COLO668 (cell line): ENCODE data around the gene HSP90B1.
A peak's percentile ranks its signal among the peaks of the same experiment; 100 is the strongest.

Source experiments
- DNase-seq: peaks from one replicate; lab custom pipeline; 2025; ENCODE audit not compliant: unreplicated experiment; lab: John Stamatoyannopoulos, UW

The HSP90B1 gene

DNA sequence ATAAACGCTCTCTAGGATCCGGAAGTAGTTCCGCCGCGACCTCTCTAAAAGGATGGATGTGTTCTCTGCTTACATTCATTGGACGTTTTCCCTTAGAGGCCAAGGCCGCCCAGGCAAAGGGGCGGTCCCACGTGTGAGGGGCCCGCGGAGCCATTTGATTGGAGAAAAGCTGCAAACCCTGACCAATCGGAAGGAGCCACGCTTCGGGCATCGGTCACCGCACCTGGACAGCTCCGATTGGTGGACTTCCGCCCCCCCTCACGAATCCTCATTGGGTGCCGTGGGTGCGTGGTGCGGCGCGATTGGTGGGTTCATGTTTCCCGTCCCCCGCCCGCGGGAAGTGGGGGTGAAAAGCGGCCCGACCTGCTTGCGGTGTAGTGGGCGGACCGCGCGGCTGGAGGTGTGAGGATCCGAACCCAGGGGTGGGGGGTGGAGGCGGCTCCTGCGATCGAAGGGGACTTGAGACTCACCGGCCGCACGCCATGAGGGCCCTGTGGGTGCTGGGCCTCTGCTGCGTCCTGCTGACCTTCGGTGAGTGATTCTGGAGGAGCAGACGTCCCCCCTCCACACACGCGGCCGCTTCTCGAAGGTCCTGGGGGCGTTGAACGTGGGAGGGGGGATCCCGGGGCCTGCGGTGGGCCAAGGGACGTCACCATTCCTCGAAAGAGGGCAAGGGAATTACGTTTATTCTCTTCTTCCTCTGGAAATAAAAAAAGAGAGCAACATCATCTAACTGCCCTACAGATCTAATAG is at the start of gene HSP90B1:
Gene HSP90B1, plus strand, starts transcription at position 377 of the 753 bp plus-strand sequence. Its CDS starts 106 bp downstream, at position 483.
- DNase-seq = peak; percentile 100

DNA sequence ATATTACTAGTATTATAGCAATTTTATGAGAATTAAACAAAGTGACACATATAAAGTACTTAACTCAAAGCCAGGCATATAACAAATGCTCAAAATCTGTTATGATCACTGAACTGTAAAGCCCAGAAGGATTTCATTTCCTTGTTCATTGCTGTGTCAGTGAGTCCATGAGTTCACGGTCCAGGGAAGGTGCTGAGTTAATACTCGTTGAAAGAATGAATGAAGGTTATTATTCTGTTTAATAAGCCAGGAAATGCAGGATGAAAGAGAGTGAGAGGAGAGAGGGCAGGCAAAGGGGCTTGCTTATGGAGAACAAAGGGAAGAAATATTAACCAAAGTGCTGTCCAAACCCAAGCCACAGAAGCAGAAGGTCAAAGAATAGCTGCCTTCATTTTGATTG is 48.9 kb upstream of the HSP90B1 start:
- no peak for DNase-seq

DNA sequence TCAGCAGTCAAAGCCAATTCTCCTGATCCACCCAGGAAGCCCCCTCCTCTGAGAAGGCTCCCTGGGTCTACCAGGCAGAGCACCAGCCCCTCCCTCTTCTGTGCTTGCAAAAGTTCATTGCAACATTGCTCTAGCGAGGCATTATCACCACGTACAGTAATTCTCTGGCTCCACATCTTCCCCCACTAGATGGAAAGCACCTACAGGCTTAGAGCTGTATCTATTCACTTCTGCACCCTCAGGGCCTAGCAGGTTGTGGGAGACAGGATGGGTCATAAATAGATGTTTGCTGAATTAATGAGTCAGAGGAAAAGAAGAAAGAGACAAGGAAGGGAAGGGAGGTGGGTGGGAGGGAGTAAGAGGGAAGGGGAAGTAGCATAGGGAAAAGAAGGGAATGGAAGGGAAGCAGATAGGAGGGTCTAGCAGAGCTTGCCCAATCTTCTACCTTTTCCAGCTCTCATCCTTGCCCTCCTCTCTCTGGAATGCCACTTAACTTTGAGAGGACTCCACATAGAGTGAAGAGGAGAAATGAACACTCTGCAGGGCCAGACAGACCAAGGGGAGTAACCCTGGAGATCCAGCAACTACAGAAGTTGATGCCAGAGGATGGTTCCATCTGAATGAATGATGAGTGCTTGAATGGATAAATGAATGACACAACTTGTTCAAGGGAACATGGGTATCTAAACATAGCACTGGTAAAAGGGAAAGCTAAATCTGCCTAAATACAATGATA is 47.2 kb upstream of the HSP90B1 start:
- DNase-seq = no peak

DNA sequence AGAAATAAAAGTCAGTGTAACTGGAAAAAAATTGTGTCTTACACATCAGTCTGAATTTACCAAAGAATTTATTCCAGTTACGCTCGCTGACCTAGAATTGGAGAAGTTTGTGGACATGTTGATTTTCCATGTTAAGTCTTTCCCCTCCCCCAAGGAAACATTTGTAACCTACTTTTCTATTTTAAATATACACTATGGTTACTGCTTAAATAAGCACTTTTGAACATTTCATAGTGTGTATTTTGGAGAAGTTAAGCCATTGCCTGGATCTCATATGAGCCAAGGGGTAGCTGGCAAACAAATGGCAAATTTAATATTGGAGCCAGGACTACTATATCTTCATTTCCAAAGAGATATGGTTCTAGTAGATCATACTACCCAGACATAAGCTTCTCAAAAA is 46.3 kb upstream of the HSP90B1 start:
- DNase-seq = no peak

DNA sequence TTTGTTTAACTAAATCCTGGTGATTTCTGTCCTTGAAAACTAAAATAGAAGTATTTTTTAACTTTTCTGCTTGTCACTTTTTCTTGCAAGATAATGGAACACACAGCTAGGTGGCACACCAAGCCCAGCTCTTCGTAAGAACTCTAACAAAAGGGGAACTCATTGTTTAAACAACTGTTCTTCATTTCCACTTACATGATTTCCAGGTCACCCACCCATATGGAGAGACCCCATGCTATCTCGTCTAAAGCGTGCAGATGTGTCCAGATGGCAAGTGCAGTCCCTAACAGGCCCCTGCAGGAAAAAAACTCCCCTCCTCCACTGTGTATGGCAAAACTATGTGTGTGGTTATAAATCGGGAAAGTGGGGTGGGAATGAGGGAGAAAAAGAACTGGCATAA is 45.9 kb upstream of the HSP90B1 start:
- DNase-seq = peak; percentile 32

DNA sequence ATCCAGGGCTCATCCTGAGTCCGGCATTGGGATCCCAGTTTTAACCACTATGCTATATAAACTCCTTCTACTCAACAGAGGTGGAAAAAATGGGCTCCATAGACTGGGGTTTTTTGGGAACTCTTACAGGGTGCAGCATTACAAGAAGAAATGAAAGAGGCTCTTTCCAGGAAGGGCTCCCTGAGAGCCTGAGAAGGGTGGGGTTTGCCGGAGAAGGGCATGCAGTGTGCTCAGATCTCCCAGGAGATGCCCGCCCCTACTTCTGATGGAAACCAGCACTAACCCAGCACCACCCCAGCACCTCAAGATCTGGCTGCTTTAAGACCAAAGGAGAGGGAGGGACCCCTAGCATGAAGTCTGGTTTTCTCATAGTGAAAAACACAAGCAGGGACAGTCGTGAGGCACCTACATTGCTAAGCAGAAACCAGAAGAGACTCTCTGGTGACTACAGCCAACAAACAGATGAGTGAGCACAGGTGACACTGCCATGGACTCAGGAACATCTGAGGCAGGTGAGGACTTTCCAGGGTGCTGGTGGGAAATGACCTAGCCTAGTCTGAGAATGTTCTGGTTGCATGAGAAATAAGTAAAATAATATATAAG is 43.9 kb upstream of the HSP90B1 start:
- DNase-seq = no peak

DNA sequence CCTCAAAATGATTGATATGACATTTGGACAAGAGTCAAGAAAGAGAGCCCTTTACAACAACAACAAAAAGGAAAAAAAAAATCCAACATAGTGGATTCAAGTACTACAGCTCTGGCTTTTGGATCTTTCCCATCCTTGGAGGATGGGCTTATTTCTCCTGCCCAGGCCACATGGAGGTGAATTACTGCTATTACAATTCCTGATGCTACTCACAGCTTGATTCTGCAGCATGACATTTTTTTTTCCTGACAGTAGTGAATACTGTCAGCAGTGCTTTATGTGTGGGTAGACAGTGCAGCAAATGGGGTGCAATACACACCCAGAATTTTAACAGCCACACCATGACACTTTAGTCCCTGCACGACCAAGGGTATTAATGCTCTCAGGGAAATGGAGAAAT is 42.5 kb upstream of the HSP90B1 start:
- DNase-seq = no peak

DNA sequence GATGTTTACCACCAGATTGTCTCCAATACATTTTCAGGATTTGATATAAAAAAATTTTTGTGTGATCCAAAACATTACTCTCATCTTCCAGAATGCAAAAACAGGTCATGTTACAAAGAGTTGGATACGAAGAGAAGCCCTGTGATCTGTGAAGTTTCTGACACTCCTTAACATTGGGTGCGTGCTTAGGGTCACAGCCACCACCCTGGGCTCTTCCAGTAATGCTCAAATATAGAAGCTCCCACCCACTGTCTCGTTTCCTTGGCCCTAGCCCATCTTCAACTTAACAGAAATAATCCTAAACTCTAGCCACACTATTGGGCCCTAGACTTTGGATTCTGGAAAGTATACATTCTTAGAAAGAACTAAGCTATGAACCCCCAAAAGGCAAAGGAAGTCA is 32.9 kb upstream of the HSP90B1 start:
- DNase-seq = no peak

DNA sequence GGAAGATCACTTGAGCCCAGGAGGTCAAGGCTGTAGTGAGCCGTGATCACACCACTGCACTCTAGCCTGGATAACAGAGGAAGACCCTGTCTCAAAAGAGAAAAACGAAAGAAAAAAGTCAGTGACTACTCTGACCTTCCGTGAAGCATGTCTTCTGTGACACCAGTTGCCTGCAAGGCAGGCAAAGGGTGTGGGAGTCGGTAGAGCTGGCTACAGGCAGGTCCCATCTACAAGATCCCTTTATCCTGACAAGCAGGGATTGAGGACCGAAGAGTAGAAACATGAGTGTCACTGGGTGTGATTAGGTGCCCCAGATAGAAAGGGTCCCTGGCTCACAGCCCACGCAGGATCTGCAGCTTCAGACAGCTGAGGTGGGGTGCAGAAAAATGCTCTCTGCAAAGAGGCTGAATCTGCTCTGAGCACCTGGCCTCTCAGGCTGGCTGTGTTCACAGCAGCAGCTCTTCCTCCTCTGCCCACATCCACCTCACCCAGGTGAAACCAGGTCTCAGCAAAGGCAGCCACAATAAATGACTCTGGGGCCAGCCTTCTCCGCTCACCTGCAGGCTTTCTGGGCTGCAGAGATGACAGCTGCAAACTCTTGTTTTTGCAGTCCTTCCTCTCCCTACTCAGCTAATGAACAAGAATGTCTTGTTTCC is 28.6 kb upstream of the HSP90B1 start:
- peak; percentile 55 for DNase-seq

DNA sequence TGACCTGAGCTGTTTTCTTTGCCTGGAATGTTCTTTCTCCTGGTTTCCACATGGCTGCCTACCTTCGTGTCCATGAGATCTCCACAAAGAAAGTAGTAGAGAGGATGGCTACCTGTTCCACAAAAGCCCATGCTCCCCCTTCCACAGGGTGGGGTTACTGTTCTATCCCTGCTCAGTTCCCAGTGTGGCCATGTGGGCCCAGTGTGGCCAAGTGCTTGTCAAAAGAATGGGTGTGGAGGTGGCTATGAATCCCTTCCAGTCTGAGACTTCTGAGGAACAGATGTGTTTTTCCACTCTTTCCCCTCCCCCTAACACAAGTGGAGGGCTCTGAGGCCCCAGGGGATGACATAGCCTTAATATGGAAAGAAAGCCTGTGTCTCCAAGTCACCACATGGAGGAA is 26.2 kb upstream of the HSP90B1 start:
- DNase-seq = no peak

DNA sequence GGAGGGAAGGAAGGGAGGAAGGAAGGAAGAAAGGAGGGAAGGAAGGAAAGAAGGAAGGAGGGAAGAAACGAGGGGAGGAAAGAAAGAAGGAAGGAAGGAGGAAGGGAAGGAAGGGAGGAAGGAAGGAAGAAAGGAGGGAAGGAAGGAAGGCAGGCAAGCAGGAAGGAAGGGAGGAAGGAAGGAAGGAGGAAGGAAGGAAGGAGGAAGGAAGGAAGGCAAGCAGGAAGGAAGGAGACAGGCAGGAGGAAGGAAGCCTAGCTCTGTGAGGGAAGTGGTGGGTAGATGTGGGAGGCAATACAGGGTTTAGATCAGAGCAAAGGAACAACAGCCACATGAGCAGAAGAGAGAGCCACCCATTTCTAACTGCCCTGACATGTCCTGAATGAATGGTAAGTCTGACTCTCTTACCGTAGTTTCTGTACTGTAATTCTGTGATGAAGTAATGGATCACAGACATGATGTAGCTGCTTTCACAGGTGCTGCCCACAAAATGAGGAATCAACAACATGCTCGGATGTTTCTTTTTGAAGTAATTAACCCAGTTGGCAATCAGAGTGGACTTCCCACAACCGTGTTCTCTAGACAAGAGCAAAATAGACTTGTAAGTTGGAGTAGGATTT is 24.4 kb upstream of the HSP90B1 start:
- DNase-seq = no peak

DNA sequence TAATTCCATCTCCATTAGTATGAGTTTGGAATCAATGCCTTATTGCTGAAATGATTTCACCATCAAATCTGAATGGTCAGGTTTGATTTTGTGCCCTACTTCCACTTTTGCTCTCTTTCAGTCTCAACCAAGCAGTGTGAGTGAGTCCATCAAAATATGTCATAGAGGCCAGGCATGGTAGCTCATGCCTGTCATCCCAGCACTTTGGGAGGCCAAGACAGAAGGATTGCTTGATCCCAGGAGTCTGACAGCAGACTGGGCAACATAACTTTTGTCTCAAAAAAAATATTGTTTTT is 22.0 kb upstream of the HSP90B1 start:
- no peak for DNase-seq

DNA sequence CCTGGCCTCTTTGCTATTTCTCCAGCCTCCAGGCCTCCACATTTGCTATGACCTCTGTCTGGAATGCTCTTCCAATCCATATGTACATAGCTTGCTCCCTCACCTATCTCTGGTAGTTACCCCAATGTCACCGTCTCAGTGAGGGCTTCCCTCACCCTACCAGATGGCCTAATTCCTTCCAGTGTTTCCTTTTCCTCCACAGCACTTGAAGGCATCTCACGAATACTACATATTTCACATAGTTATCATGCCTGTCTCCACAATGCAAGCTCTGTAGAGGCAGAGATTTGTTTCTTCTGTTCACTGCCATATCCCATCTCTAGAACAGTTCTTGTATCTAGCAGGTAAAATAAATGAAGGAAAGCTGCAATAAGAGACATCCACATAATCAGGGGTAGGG is 21.3 kb upstream of the HSP90B1 start:
- no peak for DNase-seq

DNA sequence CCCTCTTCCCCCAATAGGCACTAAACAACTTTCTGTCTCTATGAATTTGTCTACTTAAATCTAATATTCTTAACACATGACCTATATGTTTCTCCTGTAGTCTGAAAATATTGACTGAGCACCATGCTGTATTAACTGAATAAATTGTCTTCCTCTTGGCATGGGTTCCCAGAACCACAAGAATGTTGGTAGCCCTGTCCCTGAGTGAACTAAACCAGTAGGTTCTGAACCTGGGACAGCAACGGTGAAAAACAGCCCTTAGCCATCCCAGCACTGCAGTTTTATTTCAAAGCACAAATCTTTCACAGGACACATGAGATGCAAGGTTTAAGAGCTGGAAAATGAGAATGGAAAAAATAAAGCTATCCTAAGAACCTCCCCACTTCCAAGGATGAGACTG is 20.4 kb upstream of the HSP90B1 start:
- no peak for DNase-seq

DNA sequence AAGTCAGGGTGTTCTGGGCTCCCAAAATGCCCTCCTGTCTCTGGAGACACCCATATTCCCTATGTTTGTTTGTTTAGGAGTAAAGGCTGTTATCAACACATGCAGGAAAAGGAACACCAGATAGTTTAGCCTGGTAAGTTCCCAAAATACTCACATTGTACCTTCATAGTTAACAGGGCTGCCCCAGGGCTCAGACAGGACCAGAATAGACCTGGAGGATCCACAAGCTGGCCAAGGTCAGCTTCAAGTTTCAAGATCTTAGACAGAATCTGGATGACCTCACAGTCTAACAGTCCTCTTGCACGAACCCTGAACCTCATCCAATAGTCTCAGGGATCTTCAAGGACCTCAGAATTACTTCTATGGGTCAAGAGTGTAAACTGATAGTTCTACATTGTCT is 18.1 kb upstream of the HSP90B1 start:
- DNase-seq = no peak

DNA sequence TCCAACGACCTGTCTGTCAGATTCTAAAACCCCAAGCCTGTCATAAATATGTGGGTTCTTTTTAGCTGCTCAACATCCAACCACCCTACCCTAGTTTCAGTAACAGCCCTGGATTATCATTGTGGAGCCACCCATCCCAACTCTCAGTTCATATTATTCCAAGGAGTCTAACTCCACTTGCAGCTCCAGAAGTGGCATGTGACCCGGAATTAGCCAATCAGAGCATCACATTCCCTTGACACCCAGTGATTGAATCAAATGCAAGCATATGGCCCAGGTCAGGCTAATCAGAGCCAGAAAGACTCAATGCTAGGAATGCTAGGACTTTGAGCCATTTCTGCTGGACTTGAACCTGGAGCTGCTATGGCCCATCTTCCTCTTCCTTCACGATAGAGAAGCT is 17.1 kb upstream of the HSP90B1 start:
- no peak for DNase-seq

DNA sequence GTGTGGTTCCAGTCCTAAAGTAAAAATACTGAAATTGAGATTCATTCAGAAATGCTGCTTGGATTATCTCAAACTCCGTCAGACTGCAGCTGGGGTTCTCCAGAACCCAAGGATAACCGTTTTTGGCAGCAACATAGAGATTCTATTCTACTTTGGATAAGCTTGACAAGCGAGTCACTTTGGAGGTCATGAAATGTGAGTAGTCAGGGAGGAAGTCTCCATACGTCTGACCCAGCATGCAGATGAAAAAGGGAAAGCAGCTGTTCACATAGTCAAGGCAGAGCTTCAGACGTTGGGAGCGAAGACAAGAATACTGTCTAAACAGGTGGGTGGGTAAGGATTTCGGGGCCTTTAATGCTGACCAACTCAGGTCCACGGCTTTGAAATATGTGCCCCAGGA is 14.9 kb upstream of the HSP90B1 start:
- DNase-seq = no peak

DNA sequence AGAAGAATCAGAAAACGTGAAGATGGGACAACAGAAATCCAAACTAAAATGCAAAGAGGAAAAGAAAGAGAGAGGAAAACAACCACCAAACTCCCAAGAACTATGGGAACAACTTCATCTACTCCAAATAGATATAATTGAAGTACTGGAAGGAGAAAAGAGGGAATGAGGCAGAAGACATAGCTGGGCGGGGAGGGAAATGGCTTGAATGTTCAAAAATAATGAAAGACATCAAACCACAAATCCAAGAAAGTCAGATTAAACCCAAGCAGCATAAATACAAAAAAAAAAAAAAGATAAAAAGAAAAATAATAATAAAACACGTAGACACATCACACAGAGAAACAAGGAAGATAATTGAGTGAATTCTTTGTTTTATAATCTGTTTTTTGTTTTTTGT is 12.3 kb upstream of the HSP90B1 start:
- DNase-seq = no peak

DNA sequence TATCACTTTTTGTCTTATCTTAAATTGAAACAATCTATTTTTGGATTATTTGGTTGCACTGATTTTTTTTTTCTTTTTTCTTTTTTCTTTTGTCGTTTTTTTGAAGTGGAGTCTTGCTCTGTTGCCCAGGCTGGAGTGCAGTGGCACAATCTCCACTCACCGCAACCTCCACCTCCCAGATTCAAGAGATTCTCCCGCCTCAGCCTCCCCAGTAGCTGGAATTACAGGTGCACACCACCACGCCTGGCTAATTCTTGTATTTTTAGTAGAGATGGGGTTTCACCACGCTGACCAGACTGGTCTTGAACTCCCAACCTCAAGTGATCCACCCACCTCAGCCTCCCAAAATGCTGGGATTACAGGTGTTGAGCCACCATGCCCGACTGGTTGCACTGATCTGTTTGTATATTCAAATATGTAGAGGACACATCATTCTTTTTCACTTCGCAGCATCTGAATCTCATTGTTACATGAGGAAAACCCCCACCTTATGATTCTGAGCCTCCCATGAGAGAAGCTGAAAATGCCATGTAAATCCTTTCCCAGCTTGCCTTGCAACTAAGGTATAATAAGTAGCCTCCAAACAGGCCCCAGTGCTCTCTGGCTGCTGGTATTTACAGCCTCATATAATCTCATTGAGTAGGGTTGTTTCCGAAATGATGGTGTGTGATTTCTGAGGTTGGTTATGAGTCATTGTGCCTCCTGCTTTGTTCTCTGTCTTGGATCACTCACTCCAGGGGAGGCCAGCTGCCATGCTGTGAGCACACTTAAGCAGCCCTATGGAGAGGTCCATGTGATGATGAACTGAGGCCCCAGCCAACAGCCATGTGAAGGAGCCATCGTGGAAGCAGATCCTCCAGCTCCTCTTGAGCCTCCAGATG is 5.2 kb upstream of the HSP90B1 start:
- peak; percentile 76 for DNase-seq

DNA sequence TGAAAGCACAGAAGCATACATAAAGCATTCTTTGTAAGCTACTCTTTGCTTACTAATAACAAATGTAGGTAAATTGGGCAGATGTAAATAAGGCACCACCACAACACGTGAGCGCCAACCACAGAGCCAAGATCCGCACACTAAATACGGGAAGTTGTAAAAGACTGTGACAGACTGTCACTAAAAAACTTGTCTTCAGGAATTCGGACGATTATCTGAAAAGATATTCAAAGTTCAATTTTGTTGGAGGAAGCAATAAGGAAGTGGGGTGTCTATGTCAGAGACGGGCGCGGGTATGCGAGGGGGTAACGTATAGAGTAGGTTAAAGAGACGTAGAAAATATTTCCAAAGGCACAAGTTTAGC is 1.5 kb upstream of the HSP90B1 start:
- DNase-seq = no peak
